Right lobe of liver (tissue), 6 donors: ENCODE data around the gene ACTL6B. TPM values are rescaled to one million over a fixed set of nuclear protein-coding genes. Genes with fewer than 3 reads are reported as not detected.
"Not testable (repeated sequence)": the region's sequence is repeated elsewhere in the genome, so short reads cannot be mapped to it uniquely, and the experiment has no call there.

Experiments
- ATAC-seq, 4 donors: fragments of 200-7000 bp; cut with Tn5 transposase; one replicate each; pipeline ENCODE4 v1.9.1; 2020; ENCODE audit warnings: mild to moderate bottlenecking in 4 of 4, moderate library complexity in 4 of 4
- DNase-seq, 3 donors: peaks; one replicate each; pipeline ENCODE4 v3.0.0-alpha.2; 2020
- H3K27ac ChIP-seq, 3 donors: fragments of 200-600 bp; one replicate each; pipeline ENCODE4 v1.8.0; 2022
- H3K27me3 ChIP-seq, 2 donors: fragments of 200-600 bp; one replicate each; pipeline ENCODE4 v1.8.0; 2022
- H3K36me3 ChIP-seq, 4 donors: fragments of 200-600 bp; sonication (generic) in 1 of 4; one replicate each; pipeline versions ENCODE4 v1.5.1 to v1.8.0; 2017 to 2022; ENCODE audit warnings: control low read depth in 1 of 4
- H3K4me1 ChIP-seq, 4 donors: fragments of 200-600 bp; sonication (generic) in 1 of 4; one replicate each; pipeline versions ENCODE4 v1.5.1 to v1.8.0; 2017 to 2022; ENCODE audit warnings: control low read depth in 1 of 4
- H3K4me3 ChIP-seq, 3 donors: fragments of 200-600 bp; one replicate each; pipeline ENCODE4 v1.8.0; 2022
- H3K9me3 ChIP-seq, 4 donors: fragments of 200-600 bp; sonication (generic) in 1 of 4; one replicate each; pipeline versions ENCODE4 v1.5.1 to v1.8.0; 2017 to 2022; ENCODE audit warnings: control low read depth in 1 of 4
- POLR2A ChIP-seq: fragments of 450-650 bp; IDR thresholded peaks from one replicate; pipeline ENCODE4 v1.6.1; 2017; ENCODE audit warnings: antibody characterized with exemption, mild to moderate bottlenecking
- WGBS: methylation state at CpG from one replicate; pipeline ENCODE4 v1.1.6; 2018; ENCODE audit warnings: low coverage, low lambda C conversion rate; ENCODE audit not compliant: insufficient coverage; ENCODE audit errors: missing lambda C conversion rate; 5-methylcytosine and 5-hydroxymethylcytosine counted together
- intact Hi-C, 2 donors: fragments of 100-400 bp; cut with DNase I; formaldehyde crosslinking; loops; one replicate each; pipeline versions ENCODE4 v1.11.2 to v1.14.1; 2022
- total RNA-seq, 6 experiments: library from RNA; depleted of rRNA in 2 of 6; stranded (reverse); fragments of >200 nt in 2 of 6; fragmentation: NEBNext Ultra II Directional in 3 of 6; extraction: Animal tissue kit (Norgen Biotek cat#: 25700) in 3 of 6; gene quantifications; one replicate each; pipeline versions ENCODE4 v1.1.0 to v1.2.4, GENCODE V29; 2016 to 2023
- TF ChIP-seq, protein P1 (sequence below), 4 donors: fragments of 200-600 bp in 3 of 4; fragments of 450-650 bp in 1 of 4; IDR thresholded peaks; one replicate each; pipeline versions ENCODE4 v1.5.1 to v1.8.0; 2016 to 2022; ENCODE audit warnings: antibody characterized with exemption in 4 of 4, mild to moderate bottlenecking in 2 of 4
- donor health status: DM: no; HTN: yes; CAD: no.
- donor health status: DM: no; HTN: no; CAD: no.
- donor health status: DM: no; HTN: no; CAD: no.
- donor health status: DM: no; HTN: yes; CAD: no.
- donor health status: DM: no; HTN: yes; CAD: no.

ACTL6B gene
- total RNA-seq, 6 experiments from 2014 or later, result not detected

GRCh38 chr7:100673302-100673941 is 17.2 kb upstream of the ACTL6B start, which contains the start of gene GNB2:
TSS of gene GNB2 (plus strand) at chr7:100673740. CDS start at chr7:100676266, 2,526 bp downstream.
- peak; percentile 82 to 90 (median 86) for ATAC-seq
- peak within 1 kb of the TSS; percentile 91 to 99 (median 98) for H3K27ac ChIP-seq
- peak; percentile 99 to 100 (median 100) for DNase-seq
- H3K36me3 ChIP-seq, result peaks cover 2 to 22% (median 11%) of the 10 kb centered on the region in 4 donors
- 0% methylated on average over 6 of the region's 65 CpGs for WGBS
- no peaks in the 10 kb centered on the region for H3K27me3 ChIP-seq
- intact Hi-C loops, result loop anchor here in 1 of 2 donors (10.0 kb wide), 1 partner anchor 89 kb away; the partner anchor contains the start of genes FBXO24 and LRCH4
- no peaks in the 10 kb centered on the region for H3K9me3 ChIP-seq
- peak within 1 kb of the TSS; percentile 68 to 91 (median 90) for H3K4me3 ChIP-seq
- peaks cover 0 to 3% (median 0%) of the 10 kb centered on the region in 4 donors for H3K4me1 ChIP-seq
- TF ChIP-seq, protein P1, sequence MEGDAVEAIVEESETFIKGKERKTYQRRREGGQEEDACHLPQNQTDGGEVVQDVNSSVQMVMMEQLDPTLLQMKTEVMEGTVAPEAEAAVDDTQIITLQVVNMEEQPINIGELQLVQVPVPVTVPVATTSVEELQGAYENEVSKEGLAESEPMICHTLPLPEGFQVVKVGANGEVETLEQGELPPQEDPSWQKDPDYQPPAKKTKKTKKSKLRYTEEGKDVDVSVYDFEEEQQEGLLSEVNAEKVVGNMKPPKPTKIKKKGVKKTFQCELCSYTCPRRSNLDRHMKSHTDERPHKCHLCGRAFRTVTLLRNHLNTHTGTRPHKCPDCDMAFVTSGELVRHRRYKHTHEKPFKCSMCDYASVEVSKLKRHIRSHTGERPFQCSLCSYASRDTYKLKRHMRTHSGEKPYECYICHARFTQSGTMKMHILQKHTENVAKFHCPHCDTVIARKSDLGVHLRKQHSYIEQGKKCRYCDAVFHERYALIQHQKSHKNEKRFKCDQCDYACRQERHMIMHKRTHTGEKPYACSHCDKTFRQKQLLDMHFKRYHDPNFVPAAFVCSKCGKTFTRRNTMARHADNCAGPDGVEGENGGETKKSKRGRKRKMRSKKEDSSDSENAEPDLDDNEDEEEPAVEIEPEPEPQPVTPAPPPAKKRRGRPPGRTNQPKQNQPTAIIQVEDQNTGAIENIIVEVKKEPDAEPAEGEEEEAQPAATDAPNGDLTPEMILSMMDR (IDR thresholded peaks at IDR 0.05), result peak in 1 of 4 donors; percentile 11
- peak; percentile 88 for TF ChIP-seq POLR2A

DNA sequence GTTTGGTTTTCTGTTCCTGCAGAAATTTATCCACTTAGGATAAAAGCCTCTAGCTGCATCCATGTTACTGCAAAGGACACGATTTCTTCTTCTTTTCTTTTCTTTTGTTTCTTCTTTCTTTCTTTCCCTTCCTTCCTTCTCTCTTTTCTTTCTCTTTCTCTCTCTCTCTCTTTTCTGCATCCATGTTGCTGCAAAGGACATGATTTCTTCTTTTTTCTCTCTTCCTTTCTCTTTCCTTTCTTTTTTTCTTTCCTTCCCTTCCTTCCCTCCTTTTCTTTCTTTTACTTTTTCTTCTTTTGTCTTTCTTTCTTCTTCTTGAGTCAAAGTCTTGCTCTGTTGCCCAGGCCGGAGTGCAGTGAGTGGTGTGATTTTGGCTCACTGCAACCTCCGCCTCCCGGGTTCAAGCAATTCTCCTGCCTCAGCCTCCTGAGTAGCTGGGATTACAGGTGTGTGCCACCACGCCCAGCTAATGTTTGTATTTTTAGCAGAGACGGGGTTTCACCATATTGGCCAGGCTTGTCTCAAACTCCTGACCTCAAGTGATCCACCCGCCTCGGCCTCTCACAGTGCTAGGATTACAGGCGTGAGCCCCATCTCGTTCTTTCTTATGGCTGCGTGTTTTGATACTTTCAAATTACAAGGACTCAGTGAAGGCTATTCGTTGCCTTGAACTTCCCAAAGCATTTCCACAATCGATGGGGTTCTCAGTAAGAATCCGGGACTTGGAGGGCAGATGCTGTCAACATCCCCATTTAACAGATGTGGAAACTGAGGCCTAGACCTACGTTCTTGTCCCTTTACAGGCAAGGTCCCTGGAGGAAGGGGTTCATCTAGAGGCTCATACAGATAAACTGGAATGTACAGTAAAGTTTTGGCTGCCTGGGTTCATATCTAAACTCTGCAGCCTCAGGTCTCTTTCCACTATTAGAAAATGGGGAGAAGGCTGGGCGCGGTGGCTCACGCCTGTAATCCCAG is 15.4 kb upstream of the ACTL6B start:
- DNase-seq, result peak in 1 of 3 donors; percentile 26
- 93% methylated on average over 16 of the region's 18 CpGs for WGBS
- intact Hi-C loops, result loop anchor here in 1 of 2 donors (10.0 kb wide), 1 partner anchor 87 kb away; the partner anchor contains the start of genes FBXO24 and LRCH4

DNA sequence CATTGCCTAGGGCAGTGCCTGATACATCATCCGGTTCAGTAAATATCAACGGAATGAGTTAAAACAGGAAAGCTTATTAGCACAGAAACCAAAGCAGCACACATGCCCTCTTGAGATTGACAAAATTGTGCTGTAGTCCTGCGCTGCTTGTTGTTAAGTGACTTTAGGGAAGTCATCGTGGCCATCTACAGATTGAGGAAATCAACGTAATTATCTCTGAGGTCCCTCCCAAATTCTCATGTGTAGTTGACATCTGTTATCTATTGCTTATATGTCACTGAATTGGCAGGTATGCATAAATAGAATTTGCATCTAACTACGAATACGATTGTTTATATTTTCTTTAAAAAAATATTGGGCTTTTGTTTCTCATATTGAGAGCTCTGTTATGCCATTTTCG is 13.8 kb upstream of the ACTL6B start:
- WGBS, result 73% methylated on average over 8 of the region's 8 CpGs
- no peak overlapping the region for H3K4me3 ChIP-seq
- no peak overlapping the region for H3K27ac ChIP-seq
- TF ChIP-seq, protein P1 (IDR thresholded peaks at IDR 0.05), result no peak
- no peak for TF ChIP-seq POLR2A
- no peaks in the 10 kb centered on the region for H3K36me3 ChIP-seq
- no peaks in the 10 kb centered on the region for H3K9me3 ChIP-seq
- intact Hi-C loops, result loop anchor here in 1 of 2 donors (10.0 kb wide), 1 partner anchor 85 kb away; the partner anchor contains the start of genes FBXO24 and LRCH4
- DNase-seq (no peak), ATAC-seq (no peak)
- H3K4me1 ChIP-seq, result no peaks in the 10 kb centered on the region
- H3K27me3 ChIP-seq, result no peaks in the 10 kb centered on the region

More for the DNA sequence above, 15.4 kb upstream of the ACTL6B start:
- no peaks in the 10 kb centered on the region for H3K9me3 ChIP-seq
- H3K4me1 ChIP-seq, result peaks cover 0 to 3% (median 0%) of the 10 kb centered on the region in 4 donors
- no peak overlapping the region for H3K27ac ChIP-seq
- H3K27me3 ChIP-seq, result no peaks in the 10 kb centered on the region
- TF ChIP-seq POLR2A, result no peak
- TF ChIP-seq, protein P1 (IDR thresholded peaks at IDR 0.05), result no peak
- no peak for ATAC-seq
- no peak overlapping the region for H3K4me3 ChIP-seq
- H3K36me3 ChIP-seq, result peaks cover 0 to 4% (median under 1%) of the 10 kb centered on the region in 4 donors

DNA sequence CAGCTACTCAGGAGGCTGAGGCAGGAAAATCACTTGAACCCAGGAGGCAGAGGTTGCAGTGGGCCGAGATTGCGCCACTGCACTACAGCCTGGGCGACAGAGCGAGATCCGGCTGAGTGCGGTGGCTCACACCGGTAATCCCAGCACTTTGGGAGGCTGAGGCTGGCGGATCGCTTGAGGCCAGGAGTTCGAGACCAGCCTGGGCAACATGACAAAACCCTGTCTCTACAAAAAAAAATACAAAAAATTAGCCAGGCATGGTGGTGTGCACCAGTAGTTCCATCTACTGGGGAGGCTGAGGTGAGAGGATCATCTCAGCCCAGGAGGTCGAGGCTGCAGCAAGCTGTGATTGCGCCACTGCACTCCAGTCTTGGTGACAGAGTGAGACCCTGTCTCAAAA is 12.9 kb upstream of the ACTL6B start:
- H3K27ac ChIP-seq, H3K4me1 ChIP-seq, intact Hi-C loops, H3K9me3 ChIP-seq, DNase-seq, ATAC-seq, H3K36me3 ChIP-seq, H3K27me3 ChIP-seq, H3K4me3 ChIP-seq: not testable (repeated sequence)
- 97% methylated on average over 9 of the region's 12 CpGs for WGBS
